ENCODE measurements around the gene AFAP1L2. TPM values are rescaled to one million over a fixed set of nuclear protein-coding genes. Genes with fewer than 3 reads are reported as not detected.

AFAP1L2 gene
- total RNA-seq (2014; rRNA removed; shearing (Covaris generic)) (0.59 and 2.3 TPM in 2 replicates), total RNA-seq (2022) (8.6 and 10.5 TPM in 2 replicates), Bru-seq, nascent RNA (percentile 21 among the genes with signal in this experiment), BruChase-seq, experiment 1, labeled RNA remaining after a 6-hour chase (percentile 22 among the genes with signal in this experiment), BruChase-seq, experiment 2, labeled RNA remaining after a 2-hour chase (percentile 26 among the genes with signal in this experiment)
- long read RNA-seq, partial matches to known transcripts: 6 of 11 reads
- long read RNA-seq, other reads (novel, unspliced or antisense): 5 of 11 reads

- intact Hi-C loops (cut with micrococcal nuclease; ENCODE audit: unreplicated experiment): no loop called here
- TF ChIP-seq EZH2phosphoT487 (IDR thresholded peaks at IDR 0.05; ENCODE audit: borderline replicate concordance, low read depth, low read length) (no peak), CTCF (conservative IDR thresholded peaks at IDR 0.05; ENCODE audit: low read length) (no peak)
- Histone ChIP-seq H2AFZ (ENCODE audit: low read length) (no peak within 1 kb of the TSS), H3K4me2 (ENCODE audit: low read length) (no peak within 1 kb of the TSS), H3K4me1 (ENCODE audit: insufficient read depth, low read length, poor library complexity, severe bottlenecking) (no peaks in the 10 kb centered on the region), H3K9me3 (ENCODE audit: low read length) (no peaks in the 10 kb centered on the region), H4K20me1 (ENCODE audit: insufficient read depth, low read length) (no peaks in the 10 kb centered on the region), H3K9me2 (ENCODE audit: insufficient read depth, low read length) (no peaks in the 10 kb centered on the region), H3K36me3 (ENCODE audit: insufficient read depth, low read length) (no peaks in the 10 kb centered on the region), H3K79me2 (ENCODE audit: insufficient read depth, low read depth, low read length) (no peaks in the 10 kb centered on the region), H3K27ac (ENCODE audit: low read depth, low read length, poor library complexity, severe bottlenecking) (no peak within 1 kb of the TSS), H3K4me3 (ENCODE audit: low read depth, low read length, poor library complexity, severe bottlenecking) (no peak within 1 kb of the TSS)
- no peak for DNase-seq (ENCODE audit: low spot score)
- CTCF ChIA-PET (ENCODE audit: unreplicated experiment): no interaction called here
- BruUV-seq (replicated peaks): no TSS peak
- POLR2A ChIA-PET: interaction anchor here (0.6 kb wide), 1 partner anchor 55 kb away, joined by 3 read pairs; no protein-coding TSS in a partner anchor
These were observed at the start of gene AFAP1L2 for GRCh38 chr10:114404171-114405010. Gene AFAP1L2 (minus strand): TSS chr10:114404502. CDS start chr10:114404455, 47 bp downstream.

- H3K4me3 ChIP-seq (ENCODE audit: low read depth, low read length, poor library complexity, severe bottlenecking): no peak overlapping the region
- CTCF ChIA-PET (ENCODE audit: unreplicated experiment): no interaction called here
- intact Hi-C loops (cut with micrococcal nuclease; ENCODE audit: unreplicated experiment): no loop called here
- POLR2A ChIA-PET: no interaction called here
- peaks cover 92% of the 10 kb centered on the region for H3K36me3 ChIP-seq (ENCODE audit: insufficient read depth, low read length)
- no peaks in the 10 kb centered on the region for H3K9me3 ChIP-seq (ENCODE audit: low read length)
- TF ChIP-seq EZH2phosphoT487 (IDR thresholded peaks at IDR 0.05; ENCODE audit: borderline replicate concordance, low read depth, low read length) (no peak), CTCF (conservative IDR thresholded peaks at IDR 0.05; ENCODE audit: low read length) (no peak)
- no TSS peak for BruUV-seq (replicated peaks)
- no peak for DNase-seq (ENCODE audit: low spot score)
- H3K9me2 ChIP-seq (ENCODE audit: insufficient read depth, low read length): no peaks in the 10 kb centered on the region
- no peak overlapping the region for H3K4me2 ChIP-seq (ENCODE audit: low read length)
- H4K20me1 ChIP-seq (ENCODE audit: insufficient read depth, low read length): no peaks in the 10 kb centered on the region
- H3K79me2 ChIP-seq (ENCODE audit: insufficient read depth, low read depth, low read length): no peaks in the 10 kb centered on the region
- no peak overlapping the region for H3K27ac ChIP-seq (ENCODE audit: low read depth, low read length, poor library complexity, severe bottlenecking)
- H3K4me1 ChIP-seq (ENCODE audit: insufficient read depth, low read length, poor library complexity, severe bottlenecking): no peaks in the 10 kb centered on the region
- no peak overlapping the region for H2AFZ ChIP-seq (ENCODE audit: low read length)
These were observed 49.3 kb upstream of the AFAP1L2 start for GRCh38 chr10:114453576-114453975.
